PC-3 (cell line): ENCODE results near the gene CTNNA3. TPM values are rescaled to one million over a fixed set of nuclear protein-coding genes. Genes with fewer than 3 reads are reported as not detected.

Experiments used
- ATAC-seq: fragments of 200-7000 bp; cut with Tn5 transposase; 2 replicates; pipeline ENCODE4 v1.9.1; 2020; ENCODE audit warnings: mild to moderate bottlenecking, moderate library complexity
- BruUV-seq: library from RNA; stranded (reverse); fragments of 400-500 nt; replicated peaks from 2 replicates; lab custom pipeline; 2021; lab: Mats Ljungman, UMichigan
- CTCF ChIA-PET: fragments of 300-600 bp; sonication (Branson Sonifier 250); formaldehyde crosslinking; loops from one replicate; lab custom pipeline; 2022; ENCODE audit warnings: antibody characterized with exemption; lab: Charles Lee
- POLR2A ChIA-PET: fragments of 300-600 bp; sonication (Branson Sonifier 250); formaldehyde crosslinking; loops from one replicate; lab custom pipeline; 2022; ENCODE audit warnings: antibody characterized with exemption; ENCODE audit not compliant: unreplicated experiment; lab: Charles Lee
- DNase-seq: peaks from one replicate; pipeline ENCODE4 v3.0.0-alpha.2; 2015
- H2AFZ ChIP-seq: fragments of 300-600 bp; sonication (generic); 2 replicates; pipeline ENCODE4 v1.6.0; 2016; ENCODE audit warnings: antibody characterized with exemption, low read length
- H3F3A ChIP-seq: fragments of 300-600 bp; sonication (generic); one replicate; pipeline ENCODE4 v1.6.0; 2017; ENCODE audit warnings: antibody characterized with exemption, low read length, control low read depth, mild to moderate bottlenecking; ENCODE audit not compliant: unreplicated experiment
- H3K27ac ChIP-seq: fragments of 300-600 bp; sonication (generic); 2 replicates; pipeline ENCODE4 v1.5.1; 2016; ENCODE audit warnings: mild to moderate bottlenecking, low read length
- H3K27me3 ChIP-seq: fragments of 300-600 bp; sonication (generic); 2 replicates; pipeline ENCODE4 v1.6.1; 2016; ENCODE audit warnings: low read length, mixed read lengths
- H3K36me3 ChIP-seq: fragments of 300-600 bp; sonication (generic); 2 replicates; pipeline ENCODE4 v1.6.1; 2016; ENCODE audit warnings: low read depth, mixed run types, low read length, mixed read lengths
- H3K4me1 ChIP-seq: fragments of 300-600 bp; sonication (generic); 2 replicates; pipeline ENCODE4 v1.5.1; 2016; ENCODE audit warnings: low read length; ENCODE audit not compliant: insufficient read depth
- H3K4me2 ChIP-seq: fragments of 300-600 bp; sonication (generic); 2 replicates; pipeline ENCODE4 v1.6.0; 2016; ENCODE audit warnings: low read length
- H3K4me3 ChIP-seq: fragments of 300-600 bp; sonication (generic); 2 replicates; pipeline ENCODE4 v1.5.1; 2016; ENCODE audit warnings: mild to moderate bottlenecking, low read length, mixed read lengths
- H3K79me2 ChIP-seq: fragments of 300-600 bp; sonication (generic); 2 replicates; pipeline ENCODE4 v1.6.1; 2017; ENCODE audit warnings: low read length, mixed read lengths
- H3K9ac ChIP-seq: fragments of 300-600 bp; sonication (generic); 2 replicates; pipeline ENCODE4 v1.6.0; 2016; ENCODE audit warnings: mild to moderate bottlenecking, low read length
- H3K9me2 ChIP-seq: fragments of 300-600 bp; sonication (generic); replicated peaks from 2 replicates; pipeline ENCODE4 v1.6.1; 2016; ENCODE audit warnings: mixed run types, low read length, mixed read lengths
- H3K9me3 ChIP-seq: fragments of 300-600 bp; sonication (generic); 2 replicates; pipeline ENCODE4 v1.6.1; 2016; ENCODE audit warnings: low read length, mixed read lengths
- H4K20me1 ChIP-seq: fragments of 300-600 bp; sonication (generic); 2 replicates; pipeline ENCODE4 v1.6.1; 2016; ENCODE audit warnings: low read length, mixed read lengths
- CTCF ChIP-seq: fragments of 300-600 bp; sonication (generic); conservative IDR thresholded peaks from 2 replicates; pipeline ENCODE4 v1.5.1; 2017; ENCODE audit warnings: antibody characterized with exemption, low read depth, mild to moderate bottlenecking, low read length
- EZH2 ChIP-seq: fragments of 300-600 bp; sonication (generic); IDR thresholded peaks from one replicate; pipeline ENCODE4 v1.6.1; 2017; ENCODE audit warnings: antibody characterized with exemption, mild to moderate bottlenecking, low read length; ENCODE audit not compliant: unreplicated experiment
- EZH2phosphoT487 ChIP-seq: fragments of 300-600 bp; sonication (generic); IDR thresholded peaks from 2 replicates; pipeline ENCODE4 v1.6.1; 2018; ENCODE audit warnings: mild to moderate bottlenecking, antibody characterized with exemption, low read length, borderline replicate concordance
- intact Hi-C: fragments of 100-400 bp; cut with micrococcal nuclease; formaldehyde crosslinking; loops from 2 replicates; pipeline ENCODE4 v1.9.0; 2023
- total RNA-seq: library from RNA; depleted of rRNA; stranded (reverse); fragments of >200 nt; gene quantifications from 2 replicates; pipeline ENCODE4 v1.2.3, GENCODE V29; 2014

The CTNNA3 gene
- total RNA-seq, 1 experiment from 2014 or later: 1.9 TPM

GRCh38 chr10:67175354-67175753, 520.6 kb downstream of the CTNNA3 start:
- no peaks in the 10 kb centered on the region for H3K79me2 ChIP-seq
- ChIA-PET POLR2A (no interaction called here), CTCF (no interaction called here)
- no peak overlapping the region for H3K27ac ChIP-seq
- intact Hi-C loops: no loop called here
- no peak overlapping the region for H3K4me3 ChIP-seq
- BruUV-seq: no TSS peak
- H3K4me2 ChIP-seq: no peak overlapping the region
- H3K27me3 ChIP-seq: peaks cover 19% of the 10 kb centered on the region; the same call in 1 of the 2 replicates
- no peaks in the 10 kb centered on the region for H3K9me2 ChIP-seq
- H3K4me1 ChIP-seq: no peaks in the 10 kb centered on the region
- no peak for ATAC-seq
- TF ChIP-seq CTCF (no peak), EZH2 (no peak), EZH2phosphoT487 (no peak)
- no peaks in the 10 kb centered on the region for H3K9me3 ChIP-seq
- H4K20me1 ChIP-seq: no peaks in the 10 kb centered on the region
- DNase-seq: no peak
- H3K36me3 ChIP-seq: no peaks in the 10 kb centered on the region
- H3F3A ChIP-seq: no peaks in the 10 kb centered on the region
- no peak overlapping the region for H2AFZ ChIP-seq
- no peak overlapping the region for H3K9ac ChIP-seq

GRCh38 chr10:67173787-67174186, 522.2 kb downstream of the CTNNA3 start:
- Histone ChIP-seq H2AFZ (no peak overlapping the region), H3K27me3 (peaks cover 23% of the 10 kb centered on the region; the same call in 1 of the 2 replicates), H3K79me2 (no peaks in the 10 kb centered on the region), H3K9ac (no peak overlapping the region), H3F3A (no peaks in the 10 kb centered on the region), H3K9me3 (no peaks in the 10 kb centered on the region), H3K4me1 (no peaks in the 10 kb centered on the region), H4K20me1 (no peaks in the 10 kb centered on the region), H3K9me2 (no peaks in the 10 kb centered on the region), H3K27ac (no peak overlapping the region), H3K36me3 (no peaks in the 10 kb centered on the region), H3K4me2 (no peak overlapping the region), H3K4me3 (no peak overlapping the region)
- ChIA-PET POLR2A (no interaction called here), CTCF (no interaction called here)
- TF ChIP-seq EZH2phosphoT487 (no peak), CTCF (no peak), EZH2 (no peak)
- ATAC-seq (no peak), DNase-seq (no peak)
- BruUV-seq: no TSS peak
- intact Hi-C loops: no loop called here

DNA sequence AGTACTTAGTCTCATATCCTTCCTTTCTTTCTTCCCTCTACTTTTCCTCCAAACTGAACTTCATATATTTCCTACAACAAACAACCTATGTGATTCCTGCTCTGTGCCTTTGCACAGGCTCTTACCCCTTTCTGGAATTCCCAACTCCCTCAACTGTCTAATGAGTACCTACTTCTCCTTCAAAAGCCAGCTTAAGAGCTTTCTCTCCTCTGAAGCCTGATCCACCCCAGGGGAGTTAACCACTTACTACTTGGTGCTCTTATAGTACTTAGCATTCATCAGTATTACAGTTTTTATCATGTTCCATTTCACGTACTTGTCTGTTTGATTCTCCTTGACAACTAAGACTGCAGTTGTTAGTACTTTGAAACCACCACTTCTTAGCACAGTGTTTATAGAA, 524.0 kb downstream of the CTNNA3 start:
- intact Hi-C loops: no loop called here
- H3K9me3 ChIP-seq: no peaks in the 10 kb centered on the region
- no peaks in the 10 kb centered on the region for H3K36me3 ChIP-seq
- no TSS peak for BruUV-seq
- H3K27ac ChIP-seq: no peak overlapping the region
- ATAC-seq (no peak), DNase-seq (no peak)
- no peak for TF ChIP-seq EZH2
- no peaks in the 10 kb centered on the region for H3K79me2 ChIP-seq
- no peak overlapping the region for H3K4me2 ChIP-seq
- H3K27me3 ChIP-seq: peaks cover 26% of the 10 kb centered on the region; the same call in 1 of the 2 replicates
- no peak overlapping the region for H2AFZ ChIP-seq
- CTCF ChIA-PET: no interaction called here
- H3K4me1 ChIP-seq: no peaks in the 10 kb centered on the region
- no peaks in the 10 kb centered on the region for H4K20me1 ChIP-seq
- no peaks in the 10 kb centered on the region for H3F3A ChIP-seq
- POLR2A ChIA-PET: no interaction called here
- no peaks in the 10 kb centered on the region for H3K9me2 ChIP-seq
- H3K9ac ChIP-seq: no peak overlapping the region
- H3K4me3 ChIP-seq: no peak overlapping the region
